Type B pancreatic cell (in vitro differentiated cells): ENCODE results near the gene STIM2. TPM values are rescaled to one million over a fixed set of nuclear protein-coding genes. Genes with fewer than 3 reads are reported as not detected.

Experiments
- DNase-seq: peaks from one replicate; pipeline ENCODE4 v3.0.0; 2021; ENCODE audit warnings: mixed read lengths; ENCODE audit not compliant: unreplicated experiment; ENCODE audit errors: extremely low spot score
- H3K27ac Mint-ChIP-seq: 2 replicates; pipeline ENCODE4 v1.8.0; 2021; ENCODE audit warnings: mild to moderate bottlenecking, mixed read lengths
- H3K27me3 Mint-ChIP-seq: 2 replicates; pipeline ENCODE4 v1.8.0; 2021; ENCODE audit warnings: mixed read lengths
- H3K36me3 Mint-ChIP-seq: 2 replicates; pipeline ENCODE4 v1.8.0; 2021; ENCODE audit warnings: mixed read lengths
- H3K4me1 Mint-ChIP-seq: one replicate; pipeline ENCODE4 v1.8.0; 2021; ENCODE audit warnings: mixed read lengths; ENCODE audit not compliant: unreplicated experiment
- H3K4me3 Mint-ChIP-seq: 2 replicates; pipeline ENCODE4 v1.8.0; 2021; ENCODE audit warnings: mild to moderate bottlenecking, mixed read lengths
- H3K9me3 Mint-ChIP-seq: 2 replicates; pipeline ENCODE4 v1.8.0; 2021; ENCODE audit warnings: mixed read lengths
- total RNA-seq: library from RNA; stranded (reverse); gene quantifications from 2 replicates; pipeline ENCODE4 v1.2.1, GENCODE V29; 2021; ENCODE audit warnings: low replicate concordance
- TF ChIP-seq, protein P1 (sequence below): fragments of 200-600 bp; sonication (generic); conservative IDR thresholded peaks from 2 replicates; pipeline ENCODE4 v1.5.0; 2021; ENCODE audit warnings: antibody characterized with exemption, mild to moderate bottlenecking

The STIM2 gene
- total RNA-seq, 1 donor from 2014 or later = 36.2 TPM

DNA sequence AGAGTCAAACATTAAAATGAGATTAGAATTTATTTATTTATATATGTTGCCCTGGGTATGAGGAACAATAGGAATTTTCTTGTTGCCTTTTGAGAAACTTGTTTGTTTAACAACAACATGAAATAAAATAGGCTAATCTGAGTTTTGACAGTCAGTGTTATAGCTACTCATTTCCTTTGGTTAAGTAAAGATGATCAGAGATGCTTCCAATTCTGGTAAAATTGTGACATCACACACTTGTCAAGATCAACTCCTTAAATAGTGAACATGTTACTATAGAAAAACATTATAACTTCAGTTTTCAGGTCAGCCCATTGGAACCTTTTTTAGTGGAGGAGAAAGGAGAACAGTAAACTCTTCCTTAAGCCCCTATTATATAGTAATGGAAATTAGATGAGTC is 136.1 kb downstream of the STIM2 start:
- Mint-ChIP-seq H3K4me1 (no peaks in the 10 kb centered on the region), H3K36me3 (no peaks in the 10 kb centered on the region), H3K27me3 (no peaks in the 10 kb centered on the region), H3K9me3 (no peaks in the 10 kb centered on the region), H3K4me3 (no peak overlapping the region), H3K27ac (no peak overlapping the region)
- DNase-seq = no peak
- TF ChIP-seq, protein P1, sequence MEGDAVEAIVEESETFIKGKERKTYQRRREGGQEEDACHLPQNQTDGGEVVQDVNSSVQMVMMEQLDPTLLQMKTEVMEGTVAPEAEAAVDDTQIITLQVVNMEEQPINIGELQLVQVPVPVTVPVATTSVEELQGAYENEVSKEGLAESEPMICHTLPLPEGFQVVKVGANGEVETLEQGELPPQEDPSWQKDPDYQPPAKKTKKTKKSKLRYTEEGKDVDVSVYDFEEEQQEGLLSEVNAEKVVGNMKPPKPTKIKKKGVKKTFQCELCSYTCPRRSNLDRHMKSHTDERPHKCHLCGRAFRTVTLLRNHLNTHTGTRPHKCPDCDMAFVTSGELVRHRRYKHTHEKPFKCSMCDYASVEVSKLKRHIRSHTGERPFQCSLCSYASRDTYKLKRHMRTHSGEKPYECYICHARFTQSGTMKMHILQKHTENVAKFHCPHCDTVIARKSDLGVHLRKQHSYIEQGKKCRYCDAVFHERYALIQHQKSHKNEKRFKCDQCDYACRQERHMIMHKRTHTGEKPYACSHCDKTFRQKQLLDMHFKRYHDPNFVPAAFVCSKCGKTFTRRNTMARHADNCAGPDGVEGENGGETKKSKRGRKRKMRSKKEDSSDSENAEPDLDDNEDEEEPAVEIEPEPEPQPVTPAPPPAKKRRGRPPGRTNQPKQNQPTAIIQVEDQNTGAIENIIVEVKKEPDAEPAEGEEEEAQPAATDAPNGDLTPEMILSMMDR = no peak

DNA sequence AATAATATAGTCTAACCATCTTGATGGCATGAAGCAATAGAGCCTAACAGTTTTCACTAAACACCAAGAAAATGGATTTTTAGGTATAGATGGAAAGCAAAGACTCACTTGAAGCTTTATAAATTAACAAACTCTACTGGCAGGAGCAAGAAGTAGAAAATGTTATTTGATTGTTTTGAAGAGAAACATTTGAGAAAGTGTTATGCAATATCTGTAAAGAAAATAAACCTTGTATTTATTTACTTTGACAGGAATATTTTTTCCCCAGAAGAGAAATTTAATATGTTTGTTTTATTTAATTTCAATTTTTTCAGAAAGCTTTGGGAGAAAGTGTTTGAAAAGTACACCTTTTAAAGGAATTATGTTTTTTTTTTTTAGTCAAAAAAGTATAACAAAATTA is 139.0 kb downstream of the STIM2 start:
- Mint-ChIP-seq H3K9me3 (no peaks in the 10 kb centered on the region), H3K4me1 (peaks cover 13% of the 10 kb centered on the region), H3K4me3 (no peak overlapping the region), H3K27me3 (no peaks in the 10 kb centered on the region), H3K36me3 (no peaks in the 10 kb centered on the region), H3K27ac (no peak overlapping the region)
- DNase-seq = no peak
- TF ChIP-seq, protein P1 = no peak

DNA sequence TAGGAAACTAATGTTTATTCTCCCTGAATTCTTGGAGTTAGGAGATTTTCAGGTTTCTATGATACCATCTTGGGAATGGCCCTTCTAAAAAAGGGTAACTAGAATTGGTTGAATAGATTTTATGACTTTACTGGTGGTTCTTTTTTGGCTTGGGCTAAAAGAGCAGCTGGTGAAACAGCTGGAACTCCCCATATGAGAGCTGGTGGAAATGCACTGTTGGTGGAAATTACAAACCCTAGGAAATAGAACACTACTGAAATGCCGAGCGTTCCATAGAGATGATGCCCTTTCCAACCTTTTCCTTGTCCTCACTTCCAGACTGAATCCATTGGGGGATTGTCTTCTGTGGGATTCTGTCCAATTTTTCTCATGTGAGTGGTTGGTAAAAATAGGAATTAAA is 139.5 kb downstream of the STIM2 start:
- Mint-ChIP-seq H3K27me3 (no peaks in the 10 kb centered on the region), H3K27ac (no peak overlapping the region), H3K9me3 (no peaks in the 10 kb centered on the region)

DNA sequence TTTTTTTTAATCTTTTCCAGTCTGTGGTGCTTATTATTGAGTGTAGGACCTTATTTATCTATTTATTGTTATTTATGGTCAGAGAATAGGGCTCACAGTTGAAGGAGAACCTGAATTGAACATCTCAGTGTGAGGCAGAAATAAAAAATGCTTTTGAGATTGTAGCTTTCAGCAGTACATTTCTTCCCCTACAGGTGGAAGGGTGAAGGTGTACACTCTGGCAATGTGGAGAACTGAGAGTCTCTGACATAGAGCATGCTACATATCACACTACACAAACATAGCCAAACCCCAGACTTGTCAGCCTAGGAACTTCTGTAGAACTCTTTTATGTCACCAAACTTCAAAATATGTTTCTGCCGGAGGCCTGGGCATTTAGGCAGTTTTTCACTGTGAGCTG is 140.2 kb downstream of the STIM2 start:
- no peaks in the 10 kb centered on the region for H3K9me3 Mint-ChIP-seq
- no peaks in the 10 kb centered on the region for H3K36me3 Mint-ChIP-seq
- no peak for DNase-seq
- no peak overlapping the region for H3K4me3 Mint-ChIP-seq
- TF ChIP-seq, protein P1 = peak; percentile 52
- H3K4me1 Mint-ChIP-seq = peaks cover 13% of the 10 kb centered on the region
- no peak overlapping the region for H3K27ac Mint-ChIP-seq
- no peaks in the 10 kb centered on the region for H3K27me3 Mint-ChIP-seq

More for the DNA sequence above, 139.5 kb downstream of the STIM2 start:
- no peak overlapping the region for H3K4me3 Mint-ChIP-seq
- TF ChIP-seq, protein P1 = no peak
- no peak for DNase-seq
- H3K36me3 Mint-ChIP-seq = no peaks in the 10 kb centered on the region
- peaks cover 13% of the 10 kb centered on the region for H3K4me1 Mint-ChIP-seq

DNA sequence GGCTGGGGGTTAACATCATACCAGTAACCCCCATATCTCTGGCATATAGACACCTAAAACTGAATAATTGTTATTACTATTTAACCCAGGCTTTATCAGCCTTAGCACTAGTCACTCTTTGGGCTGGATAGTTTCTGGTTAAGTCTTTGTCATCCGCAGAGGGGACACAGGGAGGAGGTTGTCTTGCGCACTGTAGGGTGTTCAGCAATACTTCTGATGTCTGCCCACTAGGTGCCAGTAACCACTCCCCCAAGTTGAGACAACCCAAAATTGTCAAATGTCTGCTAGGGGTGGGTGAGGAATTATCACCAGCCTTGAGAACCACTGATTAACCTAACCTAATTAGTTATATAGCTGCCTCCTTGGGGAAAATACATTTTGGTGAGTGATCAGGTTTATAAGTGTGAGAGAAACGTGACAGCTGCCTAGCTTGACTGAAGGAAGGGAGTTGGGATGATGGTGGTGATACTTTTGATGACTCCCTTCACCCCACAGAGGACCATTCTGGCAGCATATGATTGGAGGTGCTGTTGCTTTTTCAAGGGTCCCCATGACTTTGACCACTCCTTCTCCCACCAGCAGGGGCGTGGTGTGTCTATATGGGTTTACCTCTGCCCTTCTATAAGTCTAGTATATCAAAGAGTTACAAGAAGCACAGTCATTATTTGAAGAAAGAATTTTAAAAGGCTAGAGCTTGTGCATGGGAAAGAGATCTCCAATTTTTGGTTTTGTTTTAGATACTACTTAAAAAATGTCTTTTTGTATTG is 140.9 kb downstream of the STIM2 start:
- no peak for DNase-seq
- TF ChIP-seq, protein P1 = no peak
- Mint-ChIP-seq H3K4me3 (no peak overlapping the region), H3K9me3 (no peaks in the 10 kb centered on the region), H3K36me3 (no peaks in the 10 kb centered on the region), H3K4me1 (peaks cover 18% of the 10 kb centered on the region), H3K27ac (no peak overlapping the region), H3K27me3 (no peaks in the 10 kb centered on the region)
